PC-9 (cell line): ENCODE results near the gene KCNMB1. TPM values are rescaled to one million over a fixed set of nuclear protein-coding genes. Genes with fewer than 3 reads are reported as not detected.

Source experiments
- BruUV-seq: library from RNA; stranded (reverse); fragments of 400-500 nt; replicated peaks from 2 replicates; lab custom pipeline; 2021; lab: Mats Ljungman, UMichigan
- CTCF ChIA-PET: fragments of 300-600 bp; sonication (Branson Sonifier 250); formaldehyde crosslinking; loops from one replicate; lab custom pipeline; 2022; ENCODE audit warnings: antibody characterized with exemption; lab: Charles Lee
- POLR2A ChIA-PET: fragments of 300-600 bp; sonication (Branson Sonifier 250); formaldehyde crosslinking; loops from one replicate; lab custom pipeline; 2022; ENCODE audit warnings: antibody characterized with exemption; ENCODE audit not compliant: unreplicated experiment; lab: Charles Lee
- DNase-seq, 2 experiments: peaks; one replicate each; pipeline versions ENCODE4 v3.0.0 to v3.0.0-alpha.2; 2015 to 2022; ENCODE audit warnings: mixed read lengths in 1 of 2
- H2AFZ ChIP-seq: fragments of 200-600 bp; sonication (generic); 2 replicates; pipeline ENCODE4 v1.8.1; 2017; ENCODE audit warnings: antibody characterized with exemption
- H3F3A ChIP-seq: fragments of 200-600 bp; sonication (generic); 2 replicates; pipeline ENCODE4 v1.8.1; 2017; ENCODE audit warnings: antibody characterized with exemption, mild to moderate bottlenecking, low read depth; ENCODE audit not compliant: insufficient read depth
- H3K27ac ChIP-seq: fragments of 200-600 bp; sonication (generic); 2 replicates; pipeline ENCODE4 v1.6.1; 2016; ENCODE audit warnings: mixed run types
- H3K27me3 ChIP-seq: fragments of 200-600 bp; sonication (generic); 2 replicates; pipeline ENCODE4 v1.6.1; 2016; ENCODE audit warnings: low read depth, mixed run types; ENCODE audit not compliant: insufficient read depth
- H3K36me3 ChIP-seq: fragments of 200-600 bp; sonication (generic); 2 replicates; pipeline ENCODE4 v1.6.1; 2016; ENCODE audit warnings: low read depth, mixed run types
- H3K4me1 ChIP-seq: fragments of 200-600 bp; sonication (generic); replicated peaks from 2 replicates; pipeline ENCODE4 v1.6.1; 2016; ENCODE audit warnings: mixed run types; ENCODE audit not compliant: insufficient read depth
- H3K4me2 ChIP-seq: fragments of 200-600 bp; sonication (generic); 2 replicates; pipeline ENCODE4 v1.6.1; 2017; ENCODE audit warnings: mixed run types
- H3K4me3 ChIP-seq: fragments of 200-600 bp; sonication (generic); 2 replicates; pipeline ENCODE4 v1.6.1; 2016; ENCODE audit warnings: mixed run types
- H3K79me2 ChIP-seq: fragments of 200-600 bp; sonication (generic); 2 replicates; pipeline ENCODE4 v1.6.1; 2017; ENCODE audit warnings: low read depth, mixed run types
- H3K9me2 ChIP-seq: fragments of 200-600 bp; sonication (generic); 2 replicates; pipeline ENCODE4 v1.8.1; 2017; ENCODE audit warnings: mild to moderate bottlenecking; ENCODE audit not compliant: insufficient read depth
- H3K9me3 ChIP-seq: fragments of 200-600 bp; sonication (generic); 2 replicates; pipeline ENCODE4 v1.8.1; 2016; ENCODE audit warnings: low read depth; ENCODE audit not compliant: insufficient read depth
- H4K20me1 ChIP-seq: fragments of 200-600 bp; sonication (generic); 2 replicates; pipeline ENCODE4 v1.8.1; 2017; ENCODE audit not compliant: insufficient read depth
- EZH2 ChIP-seq: fragments of 200-600 bp; sonication (generic); IDR thresholded peaks from 2 replicates; pipeline ENCODE4 v1.8.0; 2017; ENCODE audit warnings: antibody characterized with exemption, low read depth
- intact Hi-C: fragments of 100-400 bp; cut with micrococcal nuclease; formaldehyde crosslinking; loops from one replicate; pipeline ENCODE4 v1.10.0; 2022; ENCODE audit not compliant: unreplicated experiment
- total RNA-seq: library from RNA; stranded (reverse); gene quantifications from 2 replicates; pipeline ENCODE4 v1.2.3, GENCODE V29; 2021
- TF ChIP-seq, protein P1 (sequence below): fragments of 200-600 bp; sonication (generic); conservative IDR thresholded peaks from 2 replicates; pipeline ENCODE4 v1.6.1; 2017; ENCODE audit warnings: mixed run types, antibody characterized with exemption, mild to moderate bottlenecking, moderate library complexity

KCNMB1 gene
- total RNA-seq, 1 experiment from 2014 or later, result not detected

DNA sequence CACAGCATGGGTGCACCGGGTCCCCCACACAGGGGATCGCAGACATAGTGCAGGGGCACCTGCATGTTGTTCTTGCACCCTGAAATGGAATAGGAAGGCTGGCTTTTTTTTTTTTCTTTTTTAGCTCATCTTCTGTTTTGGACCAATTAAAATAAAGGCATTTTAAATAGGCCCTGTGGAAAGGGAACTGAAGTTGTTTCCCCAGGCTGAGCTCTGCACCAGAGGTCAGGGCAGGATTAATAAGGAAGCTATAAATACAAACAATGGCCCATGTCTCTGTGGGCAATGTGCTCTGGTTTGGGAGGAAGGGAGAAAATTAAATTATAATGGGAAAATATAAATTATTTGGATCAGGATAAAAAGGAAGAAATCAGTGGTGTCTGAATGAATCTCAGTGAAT, 21.2 kb upstream of the KCNMB1 start:
- Histone ChIP-seq H3K79me2 (no peaks in the 10 kb centered on the region), H3K27me3 (no peaks in the 10 kb centered on the region; the same call in 1 of the 2 replicates), H3K36me3 (no peaks in the 10 kb centered on the region), H3K9me2 (no peaks in the 10 kb centered on the region), H3K4me3 (no peak overlapping the region), H4K20me1 (no peaks in the 10 kb centered on the region), H3F3A (no peaks in the 10 kb centered on the region), H2AFZ (no peak overlapping the region), H3K27ac (no peak overlapping the region), H3K9me3 (no peaks in the 10 kb centered on the region), H3K4me1 (no peaks in the 10 kb centered on the region), H3K4me2 (no peak overlapping the region)
- no peak for DNase-seq
- intact Hi-C loops, result loop anchor here (10.0 kb wide), 1 partner anchor 716 kb away; no protein-coding TSS in a partner anchor
- CTCF ChIA-PET, result interaction anchor here (0.6 to 0.7 kb wide), 2 partner anchors 25 to 1424 kb away, joined by 4 to 7 read pairs; no protein-coding TSS in a partner anchor
- TF ChIP-seq, protein P1, sequence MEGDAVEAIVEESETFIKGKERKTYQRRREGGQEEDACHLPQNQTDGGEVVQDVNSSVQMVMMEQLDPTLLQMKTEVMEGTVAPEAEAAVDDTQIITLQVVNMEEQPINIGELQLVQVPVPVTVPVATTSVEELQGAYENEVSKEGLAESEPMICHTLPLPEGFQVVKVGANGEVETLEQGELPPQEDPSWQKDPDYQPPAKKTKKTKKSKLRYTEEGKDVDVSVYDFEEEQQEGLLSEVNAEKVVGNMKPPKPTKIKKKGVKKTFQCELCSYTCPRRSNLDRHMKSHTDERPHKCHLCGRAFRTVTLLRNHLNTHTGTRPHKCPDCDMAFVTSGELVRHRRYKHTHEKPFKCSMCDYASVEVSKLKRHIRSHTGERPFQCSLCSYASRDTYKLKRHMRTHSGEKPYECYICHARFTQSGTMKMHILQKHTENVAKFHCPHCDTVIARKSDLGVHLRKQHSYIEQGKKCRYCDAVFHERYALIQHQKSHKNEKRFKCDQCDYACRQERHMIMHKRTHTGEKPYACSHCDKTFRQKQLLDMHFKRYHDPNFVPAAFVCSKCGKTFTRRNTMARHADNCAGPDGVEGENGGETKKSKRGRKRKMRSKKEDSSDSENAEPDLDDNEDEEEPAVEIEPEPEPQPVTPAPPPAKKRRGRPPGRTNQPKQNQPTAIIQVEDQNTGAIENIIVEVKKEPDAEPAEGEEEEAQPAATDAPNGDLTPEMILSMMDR, result no peak
- no peak for TF ChIP-seq EZH2
- no TSS peak for BruUV-seq
- POLR2A ChIA-PET, result interaction anchor here (0.6 to 0.7 kb wide), 2 partner anchors 506 to 1498 kb away, joined by 3 read pairs; no protein-coding TSS in a partner anchor

DNA sequence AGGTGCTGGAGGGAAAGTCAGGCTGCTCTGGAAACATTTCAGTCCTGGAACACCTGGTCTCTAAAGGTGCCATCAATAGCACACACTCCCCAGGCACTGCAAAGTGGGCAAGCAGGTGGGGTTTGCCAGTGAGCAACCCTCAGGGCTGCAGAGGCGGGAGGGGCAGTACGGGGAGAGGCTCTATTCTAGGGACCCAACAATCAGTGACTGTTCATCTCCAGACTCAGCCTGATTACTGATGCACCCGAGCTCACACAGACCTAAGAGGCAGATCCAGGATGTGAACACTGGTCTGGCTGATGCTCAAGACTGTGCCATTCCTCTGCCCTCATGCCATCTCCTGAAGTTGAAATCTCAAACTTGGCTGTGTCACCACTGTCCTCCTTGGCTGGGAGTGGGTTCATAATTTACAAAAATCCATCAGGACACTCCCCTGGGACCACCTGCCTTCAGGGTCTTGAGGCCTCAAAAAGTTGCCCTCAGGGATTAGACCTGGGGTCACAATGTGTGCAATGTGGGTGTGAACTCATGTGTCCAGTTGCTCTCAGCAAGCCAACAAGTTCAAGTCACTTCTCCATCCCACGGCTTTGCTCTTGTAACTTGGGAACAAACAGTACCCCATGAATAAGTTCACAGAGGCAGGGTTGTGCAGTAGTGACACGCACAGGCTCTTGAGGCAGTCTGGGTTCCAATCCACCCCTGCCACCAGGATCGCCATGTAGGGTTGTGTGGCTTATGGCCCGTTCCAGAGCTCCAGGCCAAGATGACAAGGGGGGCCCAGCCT, 19.9 kb upstream of the KCNMB1 start:
- BruUV-seq, result no TSS peak
- Histone ChIP-seq H3K9me3 (no peaks in the 10 kb centered on the region), H3K79me2 (no peaks in the 10 kb centered on the region), H2AFZ (no peak overlapping the region), H3K36me3 (no peaks in the 10 kb centered on the region), H4K20me1 (no peaks in the 10 kb centered on the region), H3K27me3 (no peaks in the 10 kb centered on the region; the same call in 1 of the 2 replicates), H3K4me1 (no peaks in the 10 kb centered on the region), H3K4me2 (no peak overlapping the region), H3K9me2 (no peaks in the 10 kb centered on the region), H3K27ac (no peak overlapping the region), H3F3A (no peaks in the 10 kb centered on the region), H3K4me3 (no peak overlapping the region)
- intact Hi-C loops, result no loop called here
- TF ChIP-seq EZH2, result no peak
- TF ChIP-seq, protein P1, result no peak
- ChIA-PET POLR2A (no interaction called here), CTCF (no interaction called here)
- DNase-seq, result no peak

DNA sequence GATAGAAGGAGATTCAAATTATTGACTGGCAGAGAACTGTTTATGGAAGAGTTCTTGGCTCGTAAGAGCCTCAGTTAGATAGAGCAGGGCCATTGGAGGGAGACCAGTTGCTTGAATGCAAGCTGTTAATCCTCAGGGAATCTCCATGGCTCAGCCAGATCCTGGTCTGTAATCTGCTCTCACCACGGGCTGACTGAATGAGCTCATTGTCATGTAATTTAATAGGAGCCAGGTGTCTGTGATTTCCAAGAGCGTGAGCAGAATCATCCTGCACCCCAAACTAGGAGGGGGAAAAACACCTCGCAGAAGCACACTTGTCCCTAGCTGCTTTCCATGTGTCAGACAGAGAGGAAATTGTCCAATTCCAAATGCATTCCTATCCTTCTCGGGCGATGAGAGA, 19.1 kb upstream of the KCNMB1 start:
- Histone ChIP-seq H3F3A (no peaks in the 10 kb centered on the region), H4K20me1 (no peaks in the 10 kb centered on the region), H3K4me3 (no peak overlapping the region), H3K27ac (no peak overlapping the region), H3K4me2 (no peak overlapping the region), H3K79me2 (no peaks in the 10 kb centered on the region), H2AFZ (no peak overlapping the region), H3K36me3 (no peaks in the 10 kb centered on the region), H3K27me3 (no peaks in the 10 kb centered on the region; the same call in 1 of the 2 replicates), H3K9me2 (no peaks in the 10 kb centered on the region), H3K9me3 (no peaks in the 10 kb centered on the region), H3K4me1 (no peaks in the 10 kb centered on the region)
- DNase-seq, result no peak
- POLR2A ChIA-PET, result no interaction called here
- no TSS peak for BruUV-seq
- CTCF ChIA-PET, result no interaction called here
- TF ChIP-seq, protein P1, result no peak
- no peak for TF ChIP-seq EZH2
- intact Hi-C loops, result no loop called here
